Motor neuron (in vitro differentiated cells): ENCODE measurements around the gene NCCRP1. TPM values are rescaled to one million over a fixed set of nuclear protein-coding genes. Genes with fewer than 3 reads are reported as not detected.

Source experiments
- ATAC-seq, 8 experiments: fragments of 200-7000 bp; cut with Tn5 transposase; replicated peaks in 6 of 8; 2 replicates each; pipeline ENCODE4 v1.8.0; 2021; ENCODE audit warnings: mild to moderate bottlenecking in 8 of 8, moderate library complexity in 8 of 8
- H3K27ac ChIP-seq, 2 donors: fragments of 250-450 bp; sonication (Bioruptor Pico); 2 replicates each; pipeline ENCODE4 v1.9.0; 2021; ENCODE audit warnings: antibody characterized with exemption in 2 of 2, mild to moderate bottlenecking in 2 of 2, moderate library complexity in 1 of 2
- H3K4me1 ChIP-seq, 2 donors: fragments of 250-450 bp; sonication (Bioruptor Pico); replicated peaks in 1 of 2; 2 replicates each; pipeline ENCODE4 v1.6.1; 2021; ENCODE audit warnings: antibody characterized with exemption in 2 of 2, mild to moderate bottlenecking in 2 of 2, moderate library complexity in 1 of 2
- H3K4me3 ChIP-seq, 5 donors: fragments of 250-450 bp; sonication (Bioruptor Pico); 2 replicates each; pipeline ENCODE4 v1.9.0; 2021; ENCODE audit warnings: antibody characterized with exemption in 5 of 5, mild to moderate bottlenecking in 5 of 5, moderate library complexity in 4 of 5
- WGBS, 10 experiments: fragments of 450-650 bp; shearing (Covaris generic); methylation state at CpG; one replicate each; pipeline ENCODE4 v1.0.0; 2022; 5-methylcytosine and 5-hydroxymethylcytosine counted together
- in situ Hi-C, 9 experiments: fragments of 400-800 bp; cut with MboI; loops; one replicate each; pipeline ENCODE4 v1.15.0; 2021; ENCODE audit warnings: low sequenced_read_pairs in 9 of 9, low pct_unique_long_range_greater_than_20kb in 2 of 9; ENCODE audit not compliant: unreplicated experiment in 9 of 9
- total RNA-seq, 8 experiments: library from RNA; unstranded; fragments of 300-600 nt; gene quantifications; 2 replicates each; pipeline versions ENCODE4 v1.2.3 to v1.2.4, GENCODE V29; 2022

The NCCRP1 gene
- total RNA-seq, 8 experiments from 2014 or later = 0.13 to 0.94 (median 0.24) TPM; not detected in 2

DNA sequence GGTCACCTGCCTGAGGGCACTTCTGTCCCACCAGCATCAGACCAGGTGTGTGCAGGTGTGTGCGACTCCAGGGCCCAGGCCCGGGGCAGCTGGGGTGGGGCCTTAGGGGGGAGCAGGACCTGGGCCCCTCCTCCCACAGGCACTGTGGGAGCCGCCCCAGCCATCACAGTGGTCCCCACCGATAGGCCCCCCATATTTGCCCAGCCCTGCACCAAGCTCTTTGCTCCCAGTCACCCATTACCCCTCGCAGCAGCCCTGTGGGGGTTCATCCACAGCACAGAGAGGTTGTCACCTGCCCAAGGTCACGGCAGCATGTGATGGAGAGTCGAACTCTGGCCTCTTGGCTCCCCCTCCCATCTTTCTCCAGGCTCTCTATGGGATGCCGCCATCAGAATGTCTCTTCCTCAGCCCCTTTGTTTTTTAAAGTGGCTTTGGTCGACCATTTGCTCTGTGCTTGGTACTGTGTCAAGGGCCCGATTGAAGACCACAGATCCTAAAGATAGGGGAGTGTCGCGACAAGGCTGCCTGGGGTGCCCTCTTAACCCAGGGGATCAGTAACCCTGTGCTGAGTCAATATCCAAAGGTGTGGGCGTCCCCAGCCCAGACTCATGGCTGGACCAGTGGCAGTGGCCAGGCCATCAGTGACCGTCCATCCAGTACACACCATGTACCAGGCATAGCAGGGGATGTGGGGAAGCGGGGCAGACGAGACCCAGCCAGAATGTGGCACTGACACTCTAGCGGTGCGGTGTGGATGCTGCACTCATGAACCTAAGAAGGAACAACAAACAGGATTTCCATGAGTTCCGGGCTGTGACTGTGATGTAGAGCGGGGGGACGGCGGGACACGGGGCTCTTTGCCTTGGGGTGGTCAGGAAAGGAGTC, 28.3 kb upstream of the NCCRP1 start:
- no peak for ATAC-seq
- no peak overlapping the region for H3K4me3 ChIP-seq
- peaks cover 2 to 11% of the 10 kb centered on the region in 2 donors for H3K4me1 ChIP-seq
- no peak overlapping the region for H3K27ac ChIP-seq
- WGBS, 10 experiments = 87 to 100% (median 94%) methylated on average over 3 to 6 of the region's 23 CpGs; no CpG with 5 or more reads in 5 of the 10 experiments
- in situ Hi-C loops = no loop called here

DNA sequence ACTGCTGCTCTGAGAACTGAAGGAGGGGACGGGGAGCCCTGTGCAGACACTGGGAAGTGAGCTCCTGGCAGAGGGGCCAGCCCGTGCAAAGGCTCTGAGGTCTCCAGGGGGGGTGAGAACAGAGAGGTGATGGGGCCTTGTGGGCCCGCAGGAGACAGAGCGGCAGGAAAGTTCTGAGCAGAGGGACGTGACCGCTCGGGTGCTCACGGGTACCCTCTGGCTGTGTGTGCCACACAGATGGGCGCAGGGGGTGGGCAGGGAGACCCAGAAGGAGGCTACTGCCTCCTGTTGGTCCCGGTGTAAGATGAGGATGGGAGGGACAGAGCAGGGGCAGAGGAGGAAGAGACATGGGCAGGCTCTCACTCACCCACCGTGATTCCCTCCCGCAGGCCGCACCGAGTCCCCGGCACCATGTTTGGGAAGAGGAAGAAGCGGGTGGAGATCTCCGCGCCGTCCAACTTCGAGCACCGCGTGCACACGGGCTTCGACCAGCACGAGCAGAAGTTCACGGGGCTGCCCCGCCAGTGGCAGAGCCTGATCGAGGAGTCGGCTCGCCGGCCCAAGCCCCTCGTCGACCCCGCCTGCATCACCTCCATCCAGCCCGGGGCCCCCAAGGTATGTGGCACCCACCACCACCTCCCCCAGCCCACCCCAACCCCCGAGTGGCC, 27.5 kb upstream of the NCCRP1 start:
- ATAC-seq = no peak
- WGBS, 10 experiments = 94 to 100% methylated on average over 2 to 7 of the region's 36 CpGs; no CpG with 5 or more reads in 8 of the 10 experiments
- in situ Hi-C loops = no loop called here
- Histone ChIP-seq H3K4me1 (peaks cover 2 to 11% of the 10 kb centered on the region in 2 donors), H3K4me3 (no peak overlapping the region), H3K27ac (no peak overlapping the region)

- Histone ChIP-seq H3K27ac (no peak overlapping the region), H3K4me1 (peaks cover 2 to 11% of the 10 kb centered on the region in 2 donors), H3K4me3 (no peak overlapping the region)
- 33 to 88% (median 79%) methylated on average over 2 to 6 of the region's 17 CpGs; no CpG with 5 or more reads in 7 of the 10 experiments for WGBS, 10 experiments
- in situ Hi-C loops = no loop called here
- peak in 3 of 8 experiments; percentile 27 to 71 (median 57) for ATAC-seq
Observed at GRCh38 chr19:39170386-39171231, 26.2 kb upstream of the NCCRP1 start.

DNA sequence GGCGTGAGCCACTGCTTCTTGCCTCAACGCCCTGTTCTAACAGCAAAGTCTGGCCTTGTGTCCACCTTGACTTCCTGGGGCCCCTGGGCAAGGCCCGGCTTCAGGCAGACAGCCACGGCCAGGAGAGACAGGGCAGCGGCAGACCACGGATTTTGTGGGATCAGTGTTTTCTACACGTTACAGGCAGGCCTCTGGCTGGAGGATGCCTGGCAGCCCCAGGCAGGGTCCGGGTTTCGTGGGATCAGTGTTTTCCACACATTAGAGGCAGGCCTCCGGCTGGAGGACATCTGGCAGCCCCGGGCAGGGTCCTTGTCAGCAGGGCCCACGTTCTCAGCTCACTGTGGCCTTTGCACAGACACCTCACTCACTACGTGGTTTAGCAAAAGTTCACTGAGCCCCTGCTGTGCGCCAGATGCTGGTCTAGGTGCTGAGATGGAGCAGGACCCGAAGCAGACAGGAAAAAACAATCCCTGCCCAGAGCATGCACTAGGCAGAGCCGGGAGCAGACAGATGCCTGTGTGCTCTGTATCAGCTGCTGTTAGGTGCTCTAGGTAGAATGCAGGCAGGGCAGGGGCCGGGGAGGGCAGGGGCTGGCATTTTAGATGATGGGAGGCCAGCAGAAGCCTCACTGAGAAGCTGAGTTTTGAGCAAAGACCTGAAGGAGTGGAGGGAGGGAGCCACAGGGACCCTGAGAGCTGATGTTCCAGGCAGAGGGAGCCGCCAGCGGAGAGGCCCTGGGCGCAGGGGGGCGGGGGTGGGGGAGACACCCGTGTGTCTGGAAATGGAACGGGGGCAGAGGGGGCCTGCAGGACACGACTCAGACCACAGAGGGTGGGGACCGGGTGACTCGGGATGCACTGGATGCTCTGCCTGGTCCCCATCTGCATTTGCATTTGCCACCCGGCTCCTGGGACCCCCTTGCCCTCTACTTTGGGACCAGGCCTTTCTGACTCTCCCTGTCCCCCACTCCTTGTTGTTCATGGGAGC, 25.0 kb upstream of the NCCRP1 start:
- WGBS, 10 experiments = 76 to 97% (median 83%) methylated on average over 1 to 9 of the region's 27 CpGs; no CpG with 5 or more reads in 4 of the 10 experiments
- Histone ChIP-seq H3K4me3 (no peak overlapping the region), H3K4me1 (peaks cover 2 to 8% of the 10 kb centered on the region in 2 donors), H3K27ac (no peak overlapping the region)
- ATAC-seq = no peak
- in situ Hi-C loops = no loop called here

GRCh38 chr19:39172700-39173501, 23.9 kb upstream of the NCCRP1 start:
- in situ Hi-C loops = no loop called here
- Histone ChIP-seq H3K27ac (no peak overlapping the region), H3K4me3 (no peak overlapping the region), H3K4me1 (no peaks in the 10 kb centered on the region)
- WGBS, 10 experiments = 86 to 100% (median 95%) methylated on average over 1 to 8 of the region's 45 CpGs; no CpG with 5 or more reads in 6 of the 10 experiments
- ATAC-seq = no peak

GRCh38 chr19:39173502-39173991, 23.2 kb upstream of the NCCRP1 start:
- Histone ChIP-seq H3K4me3 (no peak overlapping the region), H3K27ac (no peak overlapping the region), H3K4me1 (no peaks in the 10 kb centered on the region)
- WGBS, 10 experiments = no CpG with 5 or more reads among the region's 25 CpGs
- no peak for ATAC-seq
- in situ Hi-C loops = no loop called here

DNA sequence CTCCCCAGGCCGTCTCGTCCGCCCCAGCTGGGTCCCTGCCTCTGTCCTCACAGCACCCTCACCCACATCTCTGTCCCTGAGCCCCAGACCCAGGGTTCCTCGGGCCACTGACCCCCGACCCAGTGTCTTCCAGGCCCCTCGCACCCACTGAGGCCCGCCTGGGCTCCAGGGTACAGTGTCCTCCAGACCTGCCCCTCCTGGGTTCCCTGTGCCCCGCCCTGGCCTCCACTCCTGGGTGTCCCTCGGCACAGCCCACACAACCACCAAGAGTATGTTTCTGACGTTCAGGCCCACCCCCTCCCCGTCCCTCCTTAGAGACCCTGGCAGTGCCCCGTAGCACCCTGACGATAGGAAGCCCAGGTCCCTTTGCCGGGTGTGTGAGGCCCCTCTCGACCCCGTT, 22.6 kb upstream of the NCCRP1 start:
- H3K4me3 ChIP-seq = no peak overlapping the region
- no CpG with 5 or more reads among the region's 16 CpGs for WGBS, 10 experiments
- no peak for ATAC-seq
- no peaks in the 10 kb centered on the region for H3K4me1 ChIP-seq
- no peak overlapping the region for H3K27ac ChIP-seq
- in situ Hi-C loops = no loop called here

DNA sequence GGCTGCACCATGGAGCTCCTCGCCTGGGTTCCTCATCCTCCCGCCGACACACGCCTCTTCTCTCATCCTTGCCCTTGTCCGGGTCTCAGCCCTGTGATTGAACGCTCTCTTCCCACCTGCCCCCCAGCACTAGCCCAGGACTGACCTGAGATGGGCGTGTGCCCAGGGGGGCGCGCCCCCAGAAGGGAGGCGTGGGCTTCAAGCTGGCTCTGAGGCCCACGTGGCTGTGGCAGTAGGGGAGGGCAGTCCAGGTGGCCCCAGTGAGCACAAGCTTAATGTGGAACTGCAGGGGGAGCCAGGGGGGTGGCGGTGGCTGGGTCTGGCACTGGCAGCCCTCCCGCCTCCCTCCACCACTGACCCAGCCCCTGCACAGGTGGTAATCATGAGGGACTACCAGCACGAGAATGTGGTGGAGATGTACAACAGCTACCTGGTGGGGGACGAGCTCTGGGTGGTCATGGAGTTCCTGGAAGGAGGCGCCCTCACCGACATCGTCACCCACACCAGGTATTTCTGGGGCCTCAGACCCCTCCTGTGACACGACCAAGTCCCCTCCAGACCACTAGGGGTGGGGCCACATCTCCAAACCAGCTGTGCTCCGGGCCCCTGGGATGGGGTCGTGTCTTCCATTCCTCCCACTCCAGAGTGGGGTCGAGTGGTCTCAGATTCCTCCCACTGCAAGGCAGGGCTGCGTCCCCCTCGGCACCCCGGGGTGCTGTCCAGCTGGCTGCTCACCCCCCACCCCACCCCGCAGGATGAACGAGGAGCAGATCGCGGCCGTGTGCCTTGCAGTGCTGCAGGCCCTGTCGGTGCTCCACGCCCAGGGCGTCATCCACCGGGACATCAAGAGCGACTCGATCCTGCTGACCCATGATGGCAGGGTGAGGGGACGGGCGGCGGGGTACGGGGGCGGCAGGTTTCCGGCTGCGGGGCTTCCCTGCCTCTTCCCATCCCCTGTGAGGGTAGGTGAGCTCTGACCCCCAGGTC, 21.9 kb upstream of the NCCRP1 start:
- Histone ChIP-seq H3K4me3 (no peak overlapping the region), H3K27ac (no peak overlapping the region), H3K4me1 (no peaks in the 10 kb centered on the region)
- no peak for ATAC-seq
- 100% methylated on average over 2 of the region's 43 CpGs; no CpG with 5 or more reads in 9 of the 10 experiments for WGBS, 10 experiments
- in situ Hi-C loops = no loop called here

GRCh38 chr19:39175564-39175963, 21.2 kb upstream of the NCCRP1 start:
- no peak for ATAC-seq
- no peak overlapping the region for H3K27ac ChIP-seq
- WGBS, 10 experiments = 100% methylated on average over 1 to 3 of the region's 7 CpGs; no CpG with 5 or more reads in 7 of the 10 experiments
- no peaks in the 10 kb centered on the region for H3K4me1 ChIP-seq
- H3K4me3 ChIP-seq = no peak overlapping the region
- in situ Hi-C loops = no loop called here

DNA sequence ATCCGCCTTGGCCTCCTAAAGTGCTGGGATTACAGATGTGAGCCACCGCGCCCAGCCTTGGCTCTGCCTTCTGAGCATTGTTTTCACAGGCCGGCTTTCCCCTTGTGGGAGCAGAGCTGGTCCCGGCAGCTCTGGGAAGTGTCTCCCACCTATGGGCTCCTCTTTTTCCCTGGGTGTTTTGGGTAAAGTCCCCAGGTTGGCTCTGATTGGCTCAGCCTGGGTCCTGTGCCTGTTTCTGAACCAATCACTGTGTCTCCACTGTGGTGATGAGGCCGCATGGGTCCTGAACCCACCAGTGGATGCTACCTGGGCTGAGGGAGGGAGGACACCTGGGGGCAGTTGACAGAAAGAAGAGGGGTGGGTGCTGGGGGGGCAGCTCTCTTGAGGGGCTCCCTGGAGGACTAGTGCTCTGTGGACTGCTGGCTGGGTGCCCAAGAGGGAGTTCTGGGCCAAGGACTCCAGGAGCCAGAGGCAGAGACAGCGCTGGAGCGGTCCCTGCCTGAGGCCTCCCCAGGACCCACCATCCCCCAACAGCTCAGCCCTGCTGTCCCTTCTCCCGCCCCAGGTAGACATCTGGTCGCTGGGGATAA, 19.6 kb upstream of the NCCRP1 start:
- Histone ChIP-seq H3K27ac (no peak overlapping the region), H3K4me1 (no peaks in the 10 kb centered on the region), H3K4me3 (no peak overlapping the region)
- in situ Hi-C loops = no loop called here
- ATAC-seq = no peak
- 83 to 100% (median 87%) methylated on average over 1 to 2 of the region's 10 CpGs; no CpG with 5 or more reads in 6 of the 10 experiments for WGBS, 10 experiments
